HG03558 (cell line): ENCODE measurements around the gene CCDC3.

ENCODE experiments used
- ATAC-seq: cut with Tn5 transposase; IDR thresholded peaks from one replicate; pipeline ENCODE4 v1.9.1; 2021; ENCODE audit warnings: moderate number of reproducible peaks; ENCODE audit not compliant: unreplicated experiment; ENCODE audit errors: extremely low read depth

Gene CCDC3

GRCh38 chr10:12965571-12965970 lies 35.9 kb downstream of the CCDC3 start:
- ATAC-seq = no peak

DNA sequence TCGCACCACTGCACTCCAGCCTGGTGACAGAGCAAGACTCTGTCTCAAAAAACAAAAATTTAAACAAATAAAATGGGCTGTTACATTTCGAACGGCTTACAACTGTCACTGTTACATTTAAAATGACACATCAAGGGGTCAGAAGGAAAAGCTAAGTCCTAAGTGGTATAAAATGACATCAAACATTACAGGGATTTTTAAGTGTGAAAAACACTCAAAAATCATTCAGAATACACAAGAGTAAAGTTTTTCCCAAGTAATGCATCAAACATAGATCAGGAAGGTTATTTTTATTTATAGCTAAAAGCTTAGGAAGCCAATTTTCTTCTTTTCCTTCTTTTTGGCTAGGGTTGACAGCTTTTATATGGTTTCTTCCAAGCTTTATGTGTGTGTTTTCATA lies 39.0 kb downstream of the CCDC3 start:
- no peak for ATAC-seq

DNA sequence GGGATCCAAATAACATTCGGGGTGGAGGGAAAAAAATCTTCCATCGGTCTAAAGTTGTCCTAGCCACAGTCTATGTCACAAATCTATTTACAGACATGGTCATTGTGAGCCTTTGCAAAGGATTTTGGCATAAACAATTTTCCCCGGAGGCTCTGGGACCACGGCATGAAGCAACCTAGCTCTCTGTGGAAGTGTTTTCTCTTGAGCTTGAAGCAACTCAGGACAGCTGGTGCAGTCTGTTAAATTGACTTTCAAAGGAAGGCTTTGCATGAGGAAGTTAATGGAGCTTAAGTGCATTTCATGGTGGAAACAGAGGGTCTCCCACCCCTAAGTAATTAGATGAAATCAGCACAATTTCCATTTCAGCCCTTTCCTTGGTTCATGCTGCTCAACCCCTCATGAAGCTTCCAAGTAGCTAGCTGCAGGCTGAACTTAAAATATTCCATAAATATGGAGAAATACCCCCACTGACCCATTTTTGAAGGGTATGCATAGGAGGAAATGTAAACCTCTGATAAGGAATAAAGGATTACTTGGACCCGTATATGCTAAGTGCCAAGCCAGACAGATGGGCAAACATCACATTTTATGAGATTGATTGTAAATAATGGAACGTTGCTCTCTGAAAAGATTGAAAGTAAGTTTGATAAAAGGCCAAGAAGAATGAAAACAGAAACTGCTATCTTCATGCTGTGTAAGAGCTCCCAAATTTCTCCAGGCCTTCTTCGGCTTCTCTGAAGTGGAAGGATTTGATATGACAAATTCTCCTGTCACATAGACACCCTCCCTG lies 39.9 kb downstream of the CCDC3 start:
- ATAC-seq = no peak

DNA sequence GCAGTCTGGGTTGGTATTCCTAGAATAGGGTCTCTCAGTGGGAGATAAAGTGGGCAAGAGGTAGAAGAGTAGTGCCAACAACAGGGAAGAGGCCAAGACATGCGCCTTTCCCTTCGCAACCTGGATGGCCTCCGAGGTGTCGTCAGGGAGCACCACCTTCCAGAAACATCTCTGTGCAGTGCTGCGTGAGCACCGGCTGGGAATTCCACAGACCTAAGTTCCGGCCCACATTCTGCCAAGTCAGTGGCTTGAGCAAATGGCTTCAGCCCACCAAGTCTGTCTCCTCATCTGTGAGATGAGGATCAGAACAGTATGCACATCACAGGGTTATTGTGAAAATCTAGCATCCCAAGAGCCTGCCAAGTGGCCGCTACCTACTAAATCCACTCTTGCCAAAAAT lies 40.6 kb downstream of the CCDC3 start:
- no peak for ATAC-seq

DNA sequence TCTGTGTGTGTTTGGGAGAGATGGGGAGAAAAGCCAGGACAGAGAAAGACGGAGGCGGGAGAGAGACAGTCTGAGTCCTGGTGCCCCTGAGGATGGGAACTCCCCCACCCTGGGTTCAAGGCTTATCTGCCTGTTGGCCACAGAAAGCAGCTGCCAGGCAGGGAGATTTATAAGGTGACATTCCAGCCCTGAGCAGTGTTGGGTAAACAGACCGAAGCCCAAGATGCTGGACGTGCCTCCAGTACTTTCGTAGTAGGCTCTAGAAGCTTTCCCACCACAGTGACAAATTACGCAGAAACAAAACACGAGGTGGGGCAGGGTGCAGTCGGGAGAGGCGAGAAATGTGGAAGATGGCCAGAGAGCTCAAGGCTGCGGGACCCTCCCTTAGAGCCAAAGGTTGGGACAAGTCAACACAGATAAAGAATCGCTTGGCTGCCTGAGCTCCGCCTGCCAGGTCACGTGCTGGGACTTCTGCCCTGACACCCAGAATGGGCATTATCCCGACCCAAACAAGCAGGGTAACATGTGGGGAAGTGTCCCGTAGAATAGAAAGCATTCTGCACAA lies 41.1 kb downstream of the CCDC3 start:
- no peak for ATAC-seq

DNA sequence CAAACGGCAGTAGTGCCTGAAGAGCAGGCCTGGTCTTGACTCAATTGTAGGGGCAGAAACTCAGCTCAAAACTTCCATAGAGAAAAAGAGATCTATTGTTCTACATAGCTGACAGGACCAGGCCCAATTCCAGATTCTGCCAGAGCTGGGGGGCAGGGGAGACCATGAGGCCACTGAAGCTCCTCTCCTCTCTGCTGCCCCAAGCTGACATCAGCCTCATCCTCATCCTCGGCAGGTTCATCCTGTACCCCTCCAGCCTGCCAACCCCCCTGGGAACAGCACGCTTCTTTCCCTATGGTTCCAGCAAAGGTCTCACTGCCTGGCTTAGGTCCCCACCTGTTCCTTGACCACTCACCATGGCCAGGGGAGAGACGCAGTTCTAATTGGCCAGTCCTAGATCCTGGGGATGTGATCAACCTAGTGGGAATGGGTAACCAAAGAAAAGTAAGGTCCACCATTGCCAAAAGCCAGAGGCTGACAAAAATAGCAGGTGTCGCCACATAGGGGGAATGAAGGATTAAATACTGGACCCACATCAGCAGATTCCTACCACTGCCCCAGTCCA lies 42.9 kb downstream of the CCDC3 start:
- ATAC-seq = no peak

GRCh38 chr10:12957081-12957480 lies 44.4 kb downstream of the CCDC3 start:
- ATAC-seq = no peak

DNA sequence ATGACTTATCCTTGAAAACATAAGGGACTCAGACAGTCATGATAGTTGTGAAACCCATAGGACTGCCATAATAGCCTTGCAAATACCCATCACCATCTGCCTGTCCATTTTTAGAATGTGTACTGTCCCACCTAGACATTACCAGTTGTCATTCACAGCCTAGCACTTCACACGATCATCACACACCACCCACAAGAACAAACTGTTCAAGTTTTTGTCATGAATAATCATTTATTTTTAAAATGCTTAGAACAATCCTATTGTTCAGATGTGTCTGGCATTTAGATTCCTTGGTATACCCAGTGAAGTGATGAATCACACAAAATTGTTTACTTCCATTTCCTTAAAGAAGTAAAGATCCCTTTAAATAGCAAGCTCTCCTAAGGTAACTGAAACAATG lies 46.6 kb downstream of the CCDC3 start:
- ATAC-seq = no peak

- ATAC-seq = no peak
Observed at GRCh38 chr10:12950583-12951128, 50.9 kb downstream of the CCDC3 start.

- no peak for ATAC-seq
Observed at GRCh38 chr10:12949248-12949647, 52.3 kb downstream of the CCDC3 start.

DNA sequence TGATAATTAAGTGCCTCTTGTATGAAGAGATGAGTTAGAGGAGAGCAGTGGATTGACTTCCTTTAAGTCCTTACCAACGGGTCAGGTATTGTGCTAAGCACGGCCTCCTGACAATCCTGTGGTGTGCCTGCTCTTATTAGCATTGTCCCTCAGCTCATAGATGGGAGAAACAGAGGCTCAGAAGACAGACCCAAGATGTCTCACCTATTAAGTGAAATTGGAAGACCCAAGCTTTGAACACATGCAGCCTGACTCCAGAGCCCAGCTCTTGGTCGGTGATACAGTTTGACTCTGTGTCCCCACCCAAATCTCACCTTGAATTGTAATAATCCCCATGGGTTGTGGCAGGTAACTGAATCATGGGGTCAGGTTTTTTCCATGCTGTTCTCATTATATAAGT lies 53.8 kb downstream of the CCDC3 start:
- no peak for ATAC-seq

DNA sequence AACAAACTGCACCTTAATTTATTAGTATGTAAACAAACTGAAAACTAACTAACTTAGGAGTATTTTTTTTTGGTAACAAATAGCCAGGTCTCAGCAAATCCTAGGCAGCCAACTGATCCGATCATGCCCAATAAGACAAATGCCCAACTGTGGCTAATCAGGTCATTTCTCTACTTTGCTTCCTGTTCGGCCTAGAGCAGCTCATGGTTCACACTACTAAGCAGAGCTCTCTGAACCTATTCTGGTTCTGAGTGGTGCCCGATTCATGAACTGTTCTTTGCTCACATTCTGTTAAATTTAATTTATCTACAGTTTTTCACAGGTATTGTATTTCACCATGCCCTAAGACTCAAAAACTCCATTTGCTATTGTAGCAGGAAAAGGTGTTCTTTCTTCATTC lies 55.1 kb downstream of the CCDC3 start:
- ATAC-seq = no peak

DNA sequence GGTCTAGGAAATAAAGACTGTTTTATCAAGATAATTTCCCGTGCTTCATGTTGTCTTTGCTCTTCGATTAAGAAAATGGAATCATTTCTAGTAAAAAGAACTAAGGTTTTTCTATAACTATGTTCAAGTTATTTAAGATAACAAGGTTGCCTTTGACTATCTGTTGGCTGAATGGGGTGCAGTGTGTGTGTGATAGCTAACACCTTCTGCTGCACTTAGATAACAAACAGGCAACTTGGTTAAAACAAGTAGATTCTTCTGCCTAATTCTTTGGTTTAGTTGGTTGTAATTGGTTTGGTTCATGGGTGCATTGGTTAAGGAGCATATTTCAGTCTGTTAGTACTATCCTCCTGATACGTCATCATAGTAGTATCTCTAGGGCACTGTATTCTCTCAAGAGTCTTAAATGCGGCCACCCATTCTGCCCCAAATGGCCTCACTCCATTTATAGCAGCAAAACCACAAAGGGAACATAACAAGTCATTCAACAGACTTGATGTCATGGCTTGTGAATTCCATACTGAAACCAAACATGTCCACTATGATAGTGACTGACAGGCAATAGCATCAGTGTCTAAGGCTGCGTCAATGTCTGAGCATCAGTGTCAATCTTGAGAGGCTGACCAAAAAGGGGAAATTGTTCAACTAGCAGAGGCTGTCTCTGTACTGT lies 55.7 kb downstream of the CCDC3 start:
- no peak for ATAC-seq

- no peak for ATAC-seq
Observed at GRCh38 chr10:12944931-12945330, 56.6 kb downstream of the CCDC3 start.

GRCh38 chr10:12943425-12943824 lies 58.1 kb downstream of the CCDC3 start:
- ATAC-seq = no peak

GRCh38 chr10:12941966-12942365 lies 59.5 kb downstream of the CCDC3 start:
- ATAC-seq = no peak

DNA sequence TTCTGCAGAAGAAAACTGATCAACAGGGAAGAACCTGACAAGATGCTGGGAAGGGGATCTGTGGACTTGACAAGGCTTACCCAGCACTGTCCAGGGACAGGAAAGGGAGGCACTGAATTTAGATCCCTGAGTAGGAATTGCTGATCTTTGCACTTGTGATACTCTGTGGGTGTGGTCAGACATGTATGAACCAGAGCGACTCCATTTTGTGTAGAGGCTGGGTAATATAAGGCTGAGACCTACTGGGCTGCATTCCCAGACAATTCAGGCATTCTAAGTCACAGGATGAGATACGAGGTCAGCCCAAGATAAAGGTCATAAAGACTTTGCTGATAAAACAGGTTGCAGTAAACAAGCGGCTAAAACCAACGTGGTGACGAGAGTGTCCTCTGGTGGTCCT lies 60.7 kb downstream of the CCDC3 start:
- ATAC-seq = no peak

- ATAC-seq = no peak
Observed at GRCh38 chr10:12938271-12938670, 63.2 kb downstream of the CCDC3 start.

GRCh38 chr10:12937527-12937926 lies 64.0 kb downstream of the CCDC3 start:
- ATAC-seq = no peak

GRCh38 chr10:12934777-12935176 lies 66.7 kb downstream of the CCDC3 start:
- no peak for ATAC-seq

DNA sequence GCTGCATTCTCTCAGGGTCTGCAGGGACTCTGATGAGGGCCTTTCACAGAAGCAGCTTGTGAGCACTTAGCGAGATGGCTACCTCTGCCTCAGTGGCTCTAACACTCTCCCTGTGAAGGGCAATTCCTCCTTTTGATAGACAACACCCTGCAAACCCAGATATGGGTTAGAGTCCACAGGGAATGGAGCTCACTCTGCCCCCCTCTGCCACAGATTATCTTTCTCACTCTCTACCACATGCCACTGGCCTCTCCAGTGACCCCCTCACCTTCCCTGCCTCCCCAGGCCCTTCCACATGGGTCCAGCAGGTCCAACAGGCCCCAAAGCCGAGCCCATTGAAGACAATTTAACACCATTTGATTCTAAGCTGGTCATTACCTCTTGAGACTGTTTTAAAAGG lies 72.1 kb downstream of the CCDC3 start:
- ATAC-seq = no peak
